HG02642 (cell line): ENCODE data around the gene TUBB1.

Experiments
- ATAC-seq: cut with Tn5 transposase; IDR thresholded peaks from one replicate; pipeline ENCODE4 v1.9.1; 2021; ENCODE audit warnings: mild to moderate bottlenecking; ENCODE audit not compliant: unreplicated experiment, poor library complexity

TUBB1 gene

DNA sequence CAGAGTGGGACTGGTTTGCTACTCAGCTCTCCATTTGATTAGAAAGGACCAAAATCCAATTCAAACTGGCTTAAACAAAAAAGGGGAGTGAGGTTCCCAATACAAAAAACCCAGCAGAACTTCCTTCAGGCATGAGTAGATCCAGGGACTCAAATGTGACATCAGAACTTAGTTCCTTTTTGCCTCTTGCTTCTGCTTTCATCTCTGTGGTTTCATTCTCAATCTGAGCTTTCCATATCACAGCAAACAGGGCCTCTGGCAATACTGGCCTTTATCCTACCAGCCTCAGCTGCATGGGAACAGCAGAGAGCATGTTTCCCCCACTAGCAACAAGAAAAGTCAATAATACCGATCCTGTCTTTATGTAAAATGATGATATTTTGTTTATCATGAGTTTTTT is 52.0 kb downstream of the TUBB1 start:
- ATAC-seq = no peak

DNA sequence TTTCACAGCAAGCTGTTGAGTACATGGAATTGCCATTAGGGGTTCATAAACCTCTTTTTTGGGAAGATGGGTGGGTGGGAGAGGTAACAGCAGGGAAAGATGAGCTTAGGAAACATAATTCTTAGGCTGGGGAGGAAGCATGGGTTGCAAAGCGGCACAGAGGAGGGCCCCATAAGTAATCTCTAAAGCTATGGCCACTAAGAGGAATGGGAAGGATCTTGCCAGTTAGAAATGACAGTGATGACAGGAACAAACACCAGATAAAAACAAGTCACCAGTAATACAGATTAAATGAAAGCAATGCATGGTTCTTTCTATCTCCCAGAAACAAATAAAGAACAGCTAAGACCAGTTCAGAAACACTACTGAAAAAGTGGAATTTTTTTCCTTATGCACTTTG is 54.4 kb downstream of the TUBB1 start:
- ATAC-seq = no peak

DNA sequence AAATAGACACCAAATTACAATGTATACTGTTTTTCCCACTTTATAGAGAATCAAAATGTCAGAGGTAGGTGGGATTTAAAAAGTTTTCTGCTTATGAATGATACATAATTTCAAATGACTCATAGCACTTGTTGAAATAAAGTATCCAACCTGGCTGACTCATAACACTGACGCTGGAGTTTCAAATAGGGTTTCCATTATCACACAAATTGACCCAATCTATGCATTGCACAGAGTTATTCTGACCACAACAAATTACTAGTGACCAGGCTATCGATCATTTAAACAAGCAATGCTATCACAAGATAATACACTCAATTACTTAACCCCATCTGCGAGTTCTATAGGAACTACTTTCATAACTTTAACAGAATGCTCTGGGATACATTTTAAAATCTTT is 55.2 kb downstream of the TUBB1 start:
- no peak for ATAC-seq

DNA sequence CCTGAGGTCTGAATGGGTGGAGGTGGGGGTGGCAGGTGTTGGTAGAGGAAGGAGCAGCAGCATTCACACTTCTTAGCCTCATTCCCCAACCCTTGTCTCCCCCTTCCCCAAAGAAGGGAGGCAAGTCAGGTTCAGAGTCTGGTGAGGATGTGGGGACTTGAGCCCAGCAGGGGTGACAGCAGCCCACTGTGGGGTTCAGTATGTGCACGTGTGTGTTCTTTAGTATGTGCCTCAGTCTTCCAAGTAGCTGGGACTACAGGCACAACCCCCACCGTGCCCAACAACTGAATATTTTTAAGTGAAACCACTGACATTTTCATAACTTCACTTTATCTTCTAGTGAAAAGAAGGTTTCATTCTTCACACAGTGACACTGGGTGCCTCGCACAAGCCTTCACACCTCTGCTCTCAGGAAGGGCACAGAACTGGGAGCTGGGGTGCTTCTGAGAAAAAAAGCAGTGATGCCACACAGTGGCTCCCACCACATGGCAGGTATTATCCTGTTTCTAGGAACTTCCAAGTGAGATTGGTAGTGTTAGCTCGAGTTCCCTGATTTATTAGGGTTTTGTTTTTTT is 56.8 kb downstream of the TUBB1 start:
- no peak for ATAC-seq
